A549 (cell line): ENCODE results near the gene SPC25.

Experiments
- CTCF ChIP-seq: fragments of >200 bp; sonication (Bioruptor Twin); formaldehyde crosslinking; IDR thresholded peaks from 3 replicates; pipeline ENCODE4 v1.5.1; 2016
- MAFK ChIP-seq: fragments of 450-650 bp; IDR thresholded peaks from 2 replicates; pipeline ENCODE4 v1.6.1; 2014; ENCODE audit not compliant: partially characterized antibody

DNA sequence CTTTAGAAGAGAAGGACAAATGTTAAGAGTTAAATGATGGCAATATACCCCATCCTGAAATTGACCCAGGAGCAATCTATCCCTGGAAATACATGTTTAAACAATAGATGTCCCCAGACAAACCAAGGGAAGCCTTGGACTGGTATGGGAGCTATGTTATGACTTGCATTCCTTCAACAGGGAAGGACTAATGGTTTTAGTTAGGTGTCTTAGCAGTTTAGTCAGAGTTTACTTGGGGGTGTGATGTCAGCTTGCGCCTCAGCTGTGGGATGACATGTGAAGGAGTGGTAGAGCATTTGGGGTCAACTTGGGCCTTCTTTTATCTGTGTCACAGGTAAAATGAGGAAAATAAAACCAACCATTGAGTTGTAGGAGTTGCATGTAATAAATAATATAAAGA, 36.8 kb downstream of the SPC25 start:
- no peak for TF ChIP-seq CTCF
- no peak for TF ChIP-seq MAFK
